HepG2 (cell line): ENCODE measurements around the gene TULP4.

Source experiments
- ADNP ChIP-seq: sonication (generic); formaldehyde crosslinking; IDR thresholded peaks from 2 replicates; pipeline ENCODE4 v1.4.0; 2020; ENCODE audit warnings: missing genetic modification reagents
- EP300 ChIP-seq, 3 experiments: sonication (generic) in 1 of 3; formaldehyde crosslinking in 1 of 3; IDR thresholded peaks; 2 replicates each; pipeline versions ENCODE4 v1.5.1 to v1.6.1; 2011 to 2020; ENCODE audit warnings: low read depth in 2 of 3, low read length in 2 of 3, borderline replicate concordance in 1 of 3, improper control_type of control experiment in 1 of 3, mild to moderate bottlenecking in 1 of 3, missing genetic modification reagents in 1 of 3, moderate library complexity in 1 of 3
- ESRRA ChIP-seq: sonication (generic); formaldehyde crosslinking; IDR thresholded peaks from 2 replicates; pipeline ENCODE4 v1.5.1; 2020; ENCODE audit warnings: mild to moderate bottlenecking, low read depth, missing genetic modification reagents
- NR3C1 ChIP-seq: sonication (generic); formaldehyde crosslinking; IDR thresholded peaks from 2 replicates; pipeline ENCODE4 v1.4.0; 2020; ENCODE audit warnings: missing genetic modification reagents
- REST ChIP-seq, 2 experiments: IDR thresholded peaks; 2 replicates each; pipeline ENCODE4 v1.6.1; 2011 to 2012; ENCODE audit warnings: low read length in 2 of 2, borderline replicate concordance in 1 of 2, low read depth in 1 of 2, mild to moderate bottlenecking in 1 of 2, moderate library complexity in 1 of 2
- RXRB ChIP-seq: IDR thresholded peaks from 2 replicates; pipeline ENCODE4 v1.6.1; 2016; ENCODE audit warnings: borderline replicate concordance, missing genetic modification reagents, missing compliant biosample characterization
- YEATS2 ChIP-seq: sonication (generic); formaldehyde crosslinking; IDR thresholded peaks from 2 replicates; pipeline ENCODE4 v1.4.0; 2020; ENCODE audit warnings: missing genetic modification reagents, borderline replicate concordance
- ZNF12 ChIP-seq: sonication (generic); formaldehyde crosslinking; IDR thresholded peaks from 2 replicates; pipeline ENCODE4 v1.5.0; 2020; ENCODE audit warnings: missing genetic modification reagents
- ZNF274 ChIP-seq: sonication (generic); formaldehyde crosslinking; IDR thresholded peaks from 2 replicates; pipeline ENCODE4 v1.5.1; 2020; ENCODE audit warnings: mild to moderate bottlenecking, missing genetic modification reagents
- ZNF33B ChIP-seq: sonication (generic); formaldehyde crosslinking; IDR thresholded peaks from 2 replicates; pipeline ENCODE4 v1.5.1; 2020; ENCODE audit warnings: mild to moderate bottlenecking, missing genetic modification reagents
- ZSCAN30 ChIP-seq: sonication (generic); formaldehyde crosslinking; IDR thresholded peaks from 2 replicates; pipeline ENCODE4 v1.5.0; 2020; ENCODE audit warnings: mild to moderate bottlenecking, missing genetic modification reagents

- TF ChIP-seq ZNF274 (no peak), NR3C1 (no peak), ESRRA (CRISPR knock-in tag) (no peak), ZSCAN30 (CRISPR knock-in tag) (no peak), ZNF33B (CRISPR knock-in tag) (no peak), REST (IDR thresholded peaks at IDR 0.05; ENCODE audit: borderline replicate concordance in 1 of 2, low read depth in 1 of 2, low read length in 2 of 2) (no peak), YEATS2 (CRISPR knock-in tag) (no peak), ADNP (CRISPR knock-in tag) (no peak), EP300 (IDR thresholded peaks at IDR 0.05; ENCODE audit: low read depth in 2 of 2, low read length in 2 of 2) (no peak), EP300 (CRISPR knock-in tag; IDR thresholded peaks at IDR 0.05; ENCODE audit: borderline replicate concordance) (no peak), RXRB (CRISPR knock-in tag) (no peak), ZNF12 (CRISPR knock-in tag) (no peak)
Measured at GRCh38 chr6:158409451-158409850, 97.2 kb downstream of the TULP4 start.
